HG03457 (cell line): ENCODE data around the gene CES3.

Experiments used
- ATAC-seq: cut with Tn5 transposase; IDR thresholded peaks from one replicate; pipeline ENCODE4 v1.9.1; 2021; ENCODE audit warnings: moderate number of reproducible peaks; ENCODE audit not compliant: unreplicated experiment

The CES3 gene

GRCh38 chr16:67000384-67001351, 39.6 kb downstream of the CES3 start:
- no peak for ATAC-seq

DNA sequence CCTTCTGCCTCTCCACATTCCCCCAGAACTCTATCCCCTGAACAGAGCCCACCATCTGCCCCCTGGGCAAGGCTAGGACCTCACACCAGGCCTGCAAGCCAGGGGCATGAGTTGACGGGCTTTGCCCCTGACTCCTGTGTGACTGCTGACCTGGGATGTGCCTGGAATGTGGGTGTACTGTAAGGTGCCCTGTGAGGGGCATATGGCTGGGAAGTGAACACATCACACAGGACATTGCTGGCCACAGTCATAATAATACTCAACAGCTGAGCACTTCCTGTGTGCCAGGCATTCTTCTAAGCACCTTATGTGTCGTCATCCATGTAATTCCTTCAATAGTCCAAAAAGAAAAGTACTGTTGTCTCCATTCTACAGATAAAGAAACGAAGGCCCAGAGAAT, 40.7 kb downstream of the CES3 start:
- no peak for ATAC-seq

GRCh38 chr16:67006930-67007658, 46.0 kb downstream of the CES3 start:
- ATAC-seq, result no peak

- ATAC-seq, result no peak
Observed at GRCh38 chr16:67009158-67009557, 48.1 kb downstream of the CES3 start.

GRCh38 chr16:67011274-67011673, 50.2 kb downstream of the CES3 start:
- no peak for ATAC-seq

- no peak for ATAC-seq
Observed at GRCh38 chr16:67013233-67013822, 52.3 kb downstream of the CES3 start.

GRCh38 chr16:67013823-67014633, 53.0 kb downstream of the CES3 start:
- no peak for ATAC-seq

- ATAC-seq, result no peak
Observed at GRCh38 chr16:67014634-67015312, 53.7 kb downstream of the CES3 start.

DNA sequence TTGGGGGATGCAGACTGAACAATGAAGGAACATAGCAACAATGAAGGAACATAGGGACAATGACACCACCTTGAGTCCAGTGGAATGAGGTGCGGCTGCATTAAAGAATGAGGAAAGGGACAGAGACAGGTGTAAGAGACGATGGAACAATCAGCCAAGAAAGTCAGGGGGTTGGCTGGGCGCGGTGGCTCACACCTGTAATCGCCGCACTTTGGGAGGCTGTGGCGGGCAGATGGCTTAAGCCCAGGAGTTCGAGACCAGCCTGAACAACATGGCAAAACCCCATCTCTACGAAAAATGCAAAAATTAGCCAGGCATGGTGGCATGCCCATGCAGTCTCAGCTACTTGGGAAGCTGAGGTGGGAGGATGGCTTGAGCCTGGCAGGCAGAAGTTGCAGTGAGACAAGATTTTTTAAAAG, 54.3 kb downstream of the CES3 start:
- no peak for ATAC-seq

DNA sequence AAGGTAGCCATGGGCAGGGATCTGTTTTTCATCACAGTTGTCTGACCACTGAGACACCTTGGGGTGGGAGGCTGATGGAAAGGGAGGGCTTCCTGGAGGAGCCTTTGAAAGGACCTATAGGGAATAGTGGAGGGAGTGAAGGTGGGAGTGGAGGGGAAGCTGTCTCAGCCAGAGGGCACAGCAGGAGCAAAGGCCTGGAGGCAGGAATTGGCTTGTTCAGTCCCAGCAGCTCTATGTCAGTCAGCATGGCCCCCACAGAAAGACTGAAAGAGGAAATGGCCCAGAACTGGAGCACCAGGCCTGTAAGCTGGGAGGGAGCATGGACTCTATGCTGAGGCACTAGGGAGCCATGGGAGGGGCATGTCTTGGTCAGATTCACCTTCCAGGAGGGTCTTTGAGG, 55.1 kb downstream of the CES3 start:
- ATAC-seq, result no peak

GRCh38 chr16:67016681-67017420, 55.8 kb downstream of the CES3 start:
- ATAC-seq, result no peak

- ATAC-seq, result no peak
Observed at GRCh38 chr16:67017421-67017750, 56.3 kb downstream of the CES3 start.

DNA sequence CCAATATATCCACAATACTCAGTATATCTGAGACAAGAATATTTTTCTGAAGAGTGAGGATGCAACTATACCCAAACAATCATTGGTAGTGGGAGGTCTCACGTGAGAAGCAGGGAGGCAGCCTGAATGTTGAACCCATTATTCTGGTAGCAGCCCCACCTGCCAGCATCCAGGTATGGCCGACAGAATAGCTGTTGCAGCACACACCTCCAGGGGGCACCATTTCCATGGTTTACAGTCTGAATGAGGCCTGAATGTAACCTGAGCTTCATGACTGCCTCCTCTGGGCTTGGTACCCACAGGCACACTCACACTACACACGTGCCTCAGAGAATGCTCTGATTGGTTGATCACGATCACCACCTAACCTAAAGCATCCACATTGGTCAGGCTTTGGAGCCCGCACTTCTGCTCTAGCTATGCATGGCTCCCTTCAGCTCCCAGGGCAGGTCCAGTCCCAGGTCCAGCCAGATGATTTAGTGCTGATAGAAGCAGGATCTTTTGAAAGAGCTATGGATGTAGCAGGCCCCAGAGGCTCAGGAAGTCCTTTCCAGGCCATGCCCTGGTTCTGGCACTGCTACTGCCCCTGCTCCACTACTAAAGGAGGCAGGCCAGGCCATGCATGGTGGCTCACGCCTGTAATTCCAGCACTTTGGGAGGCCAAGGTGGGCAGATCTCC, 56.9 kb downstream of the CES3 start:
- peak; percentile 86 for ATAC-seq

- no peak for ATAC-seq
Observed at GRCh38 chr16:67019171-67019570, 58.1 kb downstream of the CES3 start.

GRCh38 chr16:67021321-67021720, 60.3 kb downstream of the CES3 start:
- ATAC-seq, result no peak

DNA sequence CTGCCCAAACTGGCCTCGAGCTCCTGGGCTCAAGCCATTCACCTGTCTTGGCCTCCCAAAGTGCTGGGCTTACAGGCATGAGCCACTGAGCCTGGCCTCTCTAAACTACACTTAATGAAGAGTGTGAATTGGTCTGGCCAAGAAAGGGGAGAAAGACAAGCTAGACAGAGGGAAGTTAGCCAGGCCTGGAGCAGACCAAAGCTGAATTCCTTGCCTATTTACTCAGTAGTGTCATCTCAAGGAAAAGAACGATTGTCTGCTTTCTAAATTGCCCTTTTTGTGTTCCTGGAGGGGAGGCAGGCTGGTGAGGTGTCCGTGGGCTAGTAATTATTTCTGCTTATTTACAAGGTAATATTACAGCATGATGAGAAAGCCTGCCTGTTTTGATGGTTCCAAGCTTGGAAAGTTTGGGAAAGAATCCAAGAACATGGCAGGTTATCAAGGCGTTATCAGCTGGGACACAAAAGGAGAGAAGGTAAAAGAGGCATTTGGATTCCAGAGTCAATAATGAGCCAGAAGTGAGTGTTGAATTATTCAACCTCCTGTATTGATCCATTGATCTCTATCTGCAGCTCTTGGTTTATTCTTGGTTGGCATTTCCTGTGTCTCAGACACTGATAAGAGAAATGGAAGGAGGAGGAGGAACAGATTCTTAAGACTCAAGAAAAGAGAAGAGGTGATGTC, 61.6 kb downstream of the CES3 start:
- no peak for ATAC-seq

GRCh38 chr16:67023689-67024088, 62.6 kb downstream of the CES3 start:
- no peak for ATAC-seq
